GM19025 (cell line): ENCODE results near the gene SSC5D.

Experiments
- ATAC-seq: cut with Tn5 transposase; IDR thresholded peaks from one replicate; pipeline ENCODE4 v1.9.1; 2021; ENCODE audit warnings: mild to moderate bottlenecking, low read depth, moderate library complexity; ENCODE audit not compliant: unreplicated experiment

SSC5D gene

GRCh38 chr19:55552206-55552605 is 64.0 kb downstream of the SSC5D start:
- no peak for ATAC-seq

- no peak for ATAC-seq
These were observed 64.4 kb downstream of the SSC5D start for GRCh38 chr19:55552620-55553019.

- ATAC-seq: no peak
These were observed 65.3 kb downstream of the SSC5D start for GRCh38 chr19:55553217-55554182.

- ATAC-seq: no peak
These were observed 66.1 kb downstream of the SSC5D start for GRCh38 chr19:55554302-55554701.

- ATAC-seq: no peak
These were observed 66.5 kb downstream of the SSC5D start for GRCh38 chr19:55554741-55555152.

- ATAC-seq: no peak
These were observed 71.4 kb downstream of the SSC5D start for GRCh38 chr19:55559684-55560083.

- no peak for ATAC-seq
These were observed 75.0 kb downstream of the SSC5D start for GRCh38 chr19:55563261-55563690.

- ATAC-seq: no peak
These were observed 78.6 kb downstream of the SSC5D start for GRCh38 chr19:55566823-55567222.

- no peak for ATAC-seq
These were observed 79.6 kb downstream of the SSC5D start for GRCh38 chr19:55567708-55568328.
